Measurements from ENCODE around the gene LTK. TPM values are rescaled to one million over a fixed set of nuclear protein-coding genes. Genes with fewer than 3 reads are reported as not detected.
"Not testable (repeated sequence)": the region's sequence is repeated elsewhere in the genome, so short reads cannot be mapped to it uniquely, and the experiment has no call there.

LTK gene
- total RNA-seq, 1 donor from 2014 or later = 2.5 TPM

GRCh38 chr15:41474941-41475340 lies 38.7 kb downstream of the LTK start:
- peak; percentile 66 for DNase-seq (ENCODE audit: low spot score)

- peak; percentile 49 for DNase-seq (ENCODE audit: low spot score)
Observed at GRCh38 chr15:41474436-41474835, 39.2 kb downstream of the LTK start.

GRCh38 chr15:41473418-41473817 lies 40.2 kb downstream of the LTK start:
- DNase-seq (ENCODE audit: low spot score) = no peak

- not testable (repeated sequence) for DNase-seq (ENCODE audit: low spot score)
Observed at GRCh38 chr15:41469644-41470043, 44.0 kb downstream of the LTK start.

GRCh38 chr15:41466711-41467110 lies 46.9 kb downstream of the LTK start:
- DNase-seq (ENCODE audit: low spot score) = no peak

DNA sequence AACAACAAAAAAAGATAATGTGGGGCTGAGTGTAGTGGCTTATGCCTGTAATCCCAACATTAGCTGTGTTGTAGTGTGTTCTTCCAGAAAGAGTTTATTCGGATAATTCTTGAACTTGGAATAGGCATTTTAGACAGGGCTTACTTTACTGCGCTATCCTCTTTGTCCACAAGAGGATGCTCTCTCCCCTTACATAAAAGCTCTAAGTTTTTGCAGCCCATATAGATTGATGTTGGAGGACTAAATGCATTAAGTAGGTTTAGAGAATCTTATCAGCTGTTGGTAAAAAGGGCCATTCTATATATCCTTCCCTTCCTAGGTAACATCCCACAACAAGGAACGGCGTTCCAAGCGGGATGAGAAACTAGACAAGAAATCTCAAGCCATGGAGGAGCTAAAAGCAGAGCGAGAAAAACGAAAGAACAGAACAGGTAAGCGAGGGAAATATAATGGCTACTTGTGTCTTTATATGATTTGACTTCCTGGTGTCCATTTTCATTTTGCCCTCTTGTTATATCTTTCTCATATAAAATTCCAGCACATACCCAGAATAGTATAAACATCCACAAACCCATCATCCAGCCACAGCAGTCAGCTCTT lies 47.7 kb downstream of the LTK start:
- DNase-seq (ENCODE audit: low spot score) = peak; percentile 18

GRCh38 chr15:41464889-41465580 lies 48.6 kb downstream of the LTK start:
- no peak for DNase-seq (ENCODE audit: low spot score)

- no peak for DNase-seq (ENCODE audit: low spot score)
Observed at GRCh38 chr15:41462084-41462795, 51.4 kb downstream of the LTK start.

Other genes with a start within 250 kb of the LTK start
- gene OIP5, start 181.2 kb downstream of the LTK start, total RNA-seq = 1.8 TPM
- 9.1 TPM for gene NUSAP1, start 180.9 kb downstream of the LTK start, total RNA-seq
- gene NDUFAF1, start 111.3 kb downstream of the LTK start, total RNA-seq = 18.7 TPM
- gene RTF1, start 96.7 kb downstream of the LTK start, total RNA-seq = 32.1 TPM
- 3.2 TPM for gene ITPKA, start 20.0 kb downstream of the LTK start, total RNA-seq
- 38.7 TPM for gene RPAP1, start 30.4 kb upstream of the LTK start, total RNA-seq
- 9.1 TPM for gene TYRO3, start 45.4 kb upstream of the LTK start, total RNA-seq
- gene MGA, start 146.6 kb upstream of the LTK start, total RNA-seq = 39.4 TPM